Upper lobe of right lung (tissue), 1 donor: Measurements from ENCODE around the gene TLX2. TPM values are rescaled to one million over a fixed set of nuclear protein-coding genes. Genes with fewer than 3 reads are reported as not detected.

Experiments used
- ATAC-seq: fragments of 200-7000 bp; cut with Tn5 transposase; one replicate; pipeline ENCODE4 v1.9.1; 2020; ENCODE audit warnings: mild to moderate bottlenecking, moderate library complexity
- DNase-seq: peaks from one replicate; pipeline ENCODE4 v3.0.0-alpha.2; 2020
- H3K27ac ChIP-seq: fragments of 200-600 bp; one replicate; pipeline ENCODE4 v1.8.0; 2022
- H3K27me3 ChIP-seq: fragments of 200-600 bp; one replicate; pipeline ENCODE4 v1.8.0; 2022; ENCODE audit warnings: mild to moderate bottlenecking
- H3K36me3 ChIP-seq: fragments of 200-600 bp; one replicate; pipeline ENCODE4 v1.8.0; 2022
- H3K4me1 ChIP-seq: fragments of 200-600 bp; one replicate; pipeline ENCODE4 v1.8.0; 2022
- H3K4me3 ChIP-seq: fragments of 200-600 bp; one replicate; pipeline ENCODE4 v1.8.0; 2022; ENCODE audit warnings: mild to moderate bottlenecking
- H3K9me3 ChIP-seq: fragments of 200-600 bp; one replicate; pipeline ENCODE4 v1.8.0; 2022
- CTCF ChIP-seq: fragments of 200-600 bp; IDR thresholded peaks from one replicate; pipeline ENCODE4 v1.8.0; 2022; ENCODE audit warnings: antibody characterized with exemption
- intact Hi-C: fragments of 100-400 bp; cut with DNase I; formaldehyde crosslinking; loops from one replicate; pipeline ENCODE4 v1.11.0; 2022
- total RNA-seq: library from RNA; stranded (reverse); fragmentation: NEBNext Ultra II Directional; extraction: Animal tissue kit (Norgen Biotek cat#: 25700); gene quantifications from one replicate; pipeline ENCODE4 v1.2.1, GENCODE V29; 2021
- donor health status: DM: no; HTN: yes; CAD: no; lungs with severe emphysema.

Gene TLX2
- total RNA-seq, 1 donor from 2014 or later = not detected

GRCh38 chr2:74495440-74495839 is 18.8 kb upstream of the TLX2 start:
- Histone ChIP-seq H3K27ac (no peak overlapping the region), H3K4me1 (peaks cover 22% of the 10 kb centered on the region), H3K27me3 (peaks cover 34% of the 10 kb centered on the region), H3K9me3 (no peaks in the 10 kb centered on the region), H3K36me3 (peaks cover 34% of the 10 kb centered on the region), H3K4me3 (no peak overlapping the region)
- DNase-seq (no peak), ATAC-seq (no peak)
- intact Hi-C loops = loop anchor here (10.0 kb wide), 1 partner anchor 89 kb away; no protein-coding TSS in a partner anchor
- TF ChIP-seq CTCF = no peak

GRCh38 chr2:74496997-74497776 is 17.1 kb upstream of the TLX2 start:
- Histone ChIP-seq H3K9me3 (no peaks in the 10 kb centered on the region), H3K4me3 (peak overlapping the region; percentile 44), H3K36me3 (peaks cover 17% of the 10 kb centered on the region), H3K27ac (no peak overlapping the region), H3K27me3 (peaks cover 41% of the 10 kb centered on the region), H3K4me1 (peaks cover 25% of the 10 kb centered on the region)
- no peak for TF ChIP-seq CTCF
- no peak for ATAC-seq
- DNase-seq = no peak
- intact Hi-C loops = loop anchor here (10.0 kb wide), 1 partner anchor 88 kb away; no protein-coding TSS in a partner anchor

- no peak for TF ChIP-seq CTCF
- Histone ChIP-seq H3K36me3 (peaks cover 9% of the 10 kb centered on the region), H3K9me3 (no peaks in the 10 kb centered on the region), H3K27ac (no peak overlapping the region), H3K4me1 (peaks cover 29% of the 10 kb centered on the region), H3K4me3 (peak overlapping the region; percentile 44), H3K27me3 (peaks cover 41% of the 10 kb centered on the region)
- DNase-seq (peak; percentile 77), ATAC-seq (peak; percentile 58)
- intact Hi-C loops = loop anchor here (10.0 kb wide), 1 partner anchor 87 kb away; no protein-coding TSS in a partner anchor
Observed at GRCh38 chr2:74497777-74498499, 16.3 kb upstream of the TLX2 start.

GRCh38 chr2:74498500-74499266 is 15.6 kb upstream of the TLX2 start:
- DNase-seq = no peak
- Histone ChIP-seq H3K27ac (no peak overlapping the region), H3K27me3 (peaks cover 41% of the 10 kb centered on the region), H3K4me3 (peak overlapping the region; percentile 44), H3K36me3 (peaks cover 2% of the 10 kb centered on the region), H3K9me3 (no peaks in the 10 kb centered on the region), H3K4me1 (peaks cover 34% of the 10 kb centered on the region)
- peak; percentile 1 for ATAC-seq
- no peak for TF ChIP-seq CTCF
- intact Hi-C loops = loop anchor here (10.0 kb wide), 1 partner anchor 86 kb away; no protein-coding TSS in a partner anchor

DNA sequence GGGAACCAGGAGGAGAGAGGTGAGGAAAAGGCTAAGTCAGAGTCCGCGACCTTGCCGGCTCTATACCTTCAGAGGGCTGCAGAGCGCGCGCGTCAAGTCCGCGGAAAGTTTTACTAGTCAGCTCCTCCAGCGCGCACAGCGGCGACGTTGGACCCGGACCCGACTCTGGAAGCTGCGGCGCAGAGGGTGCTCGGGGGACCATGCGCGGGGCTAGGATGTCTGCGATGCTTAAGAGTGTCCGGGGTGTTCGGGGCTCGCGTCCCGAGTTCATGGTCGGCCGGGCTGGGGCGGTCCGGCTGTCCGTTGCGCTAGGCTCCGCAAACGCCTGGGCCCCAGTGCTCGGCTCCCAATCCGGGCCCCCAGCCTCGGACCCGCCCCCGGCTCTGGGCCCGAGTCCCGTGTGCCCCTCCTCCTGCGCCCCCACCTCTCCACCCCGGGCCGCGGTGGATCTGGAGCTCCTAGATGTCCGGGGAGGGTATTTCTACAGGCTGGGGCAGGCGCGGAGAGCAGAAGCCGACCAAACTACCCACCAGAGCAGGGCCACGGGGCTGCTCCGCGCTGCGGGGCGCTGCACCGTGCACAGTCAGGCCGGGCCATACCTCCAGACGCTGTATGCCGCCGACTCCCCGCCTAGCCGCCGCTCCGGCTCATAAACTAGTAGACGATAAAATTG is 14.8 kb upstream of the TLX2 start, which contains the start of gene LBX2:
Gene LBX2 (minus strand): TSS at position 337 of the 673 bp plus-strand sequence. CDS start 66 bp downstream, at position 271.
- peak within 1 kb of the TSS; percentile 44 for H3K4me3 ChIP-seq
- ATAC-seq (no peak), DNase-seq (no peak)
- H3K27me3 ChIP-seq = peaks cover 41% of the 10 kb centered on the region
- H3K9me3 ChIP-seq = no peaks in the 10 kb centered on the region
- H3K27ac ChIP-seq = no peak within 1 kb of the TSS
- no peaks in the 10 kb centered on the region for H3K36me3 ChIP-seq
- intact Hi-C loops = loop anchor here (10.0 kb wide), 1 partner anchor 85 kb away; no protein-coding TSS in a partner anchor
- TF ChIP-seq CTCF = no peak
- H3K4me1 ChIP-seq = peaks cover 39% of the 10 kb centered on the region
